Panc1 (cell line): ENCODE data around the gene SSTR5.

ENCODE experiments used
- CTCF ChIP-seq: fragments of 450-650 bp; IDR thresholded peaks from 2 replicates; pipeline ENCODE4 v1.5.1; 2017; ENCODE audit warnings: mild to moderate bottlenecking
- POLR2AphosphoS5 ChIP-seq: IDR thresholded peaks from 2 replicates; pipeline ENCODE4 v1.6.1; 2012; ENCODE audit warnings: mild to moderate bottlenecking, low read depth, low read length, moderate library complexity
- REST ChIP-seq, 2 experiments: IDR thresholded peaks; 2 replicates each; pipeline ENCODE4 v1.6.1; 2011 to 2012; ENCODE audit warnings: low read depth in 2 of 2, control low read depth in 1 of 2, low read length in 1 of 2, mild to moderate bottlenecking in 1 of 2, moderate library complexity in 1 of 2; ENCODE audit not compliant: insufficient read depth in 1 of 2
- TCF7L2 ChIP-seq: IDR thresholded peaks from 2 replicates; pipeline ENCODE4 v1.6.1; 2011; ENCODE audit warnings: mild to moderate bottlenecking, low read depth, low read length, inconsistent platforms

- TF ChIP-seq CTCF (no peak), POLR2AphosphoS5 (no peak), TCF7L2 (no peak), REST (IDR thresholded peaks at IDR 0.05; ENCODE audit: insufficient read depth in 1 of 2, low read depth in 2 of 2, low read length in 1 of 2) (no peak)
Measured at GRCh38 chr16:1070084-1070863, 2.3 kb upstream of the SSTR5 start.
